Embryonic facial prominence (tissue), 1 donor: ENCODE measurements around the gene NLGN3.
A peak's percentile ranks its signal among the peaks of the same experiment; 100 is the strongest.
"Not testable (repeated sequence)": the region's sequence is repeated elsewhere in the genome, so short reads cannot be mapped to it uniquely, and the experiment has no call there.

Experiments
- DNase-seq: peaks from one replicate; pipeline ENCODE4 v3.0.0-alpha.2; 2016; ENCODE audit errors: extremely low spot score

The NLGN3 gene

GRCh38 chrX:71169586-71169985 lies 24.9 kb downstream of the NLGN3 start:
- DNase-seq: no peak

GRCh38 chrX:71170660-71171059 lies 26.0 kb downstream of the NLGN3 start:
- DNase-seq: no peak

- DNase-seq: no peak
Measured at GRCh38 chrX:71171110-71171801, 26.6 kb downstream of the NLGN3 start.

GRCh38 chrX:71173440-71173839 lies 28.8 kb downstream of the NLGN3 start:
- no peak for DNase-seq

- no peak for DNase-seq
Measured at GRCh38 chrX:71174795-71175194, 30.2 kb downstream of the NLGN3 start.

GRCh38 chrX:71175531-71175930 lies 30.9 kb downstream of the NLGN3 start:
- no peak for DNase-seq

- DNase-seq: no peak
Measured at GRCh38 chrX:71177327-71177726, 32.7 kb downstream of the NLGN3 start.

GRCh38 chrX:71178908-71179307 lies 34.3 kb downstream of the NLGN3 start:
- no peak for DNase-seq

GRCh38 chrX:71180579-71181265 lies 36.1 kb downstream of the NLGN3 start:
- DNase-seq: not testable (repeated sequence)

- no peak for DNase-seq
Measured at GRCh38 chrX:71181558-71181909, 36.9 kb downstream of the NLGN3 start.

- peak; percentile 89 for DNase-seq
Measured at GRCh38 chrX:71181910-71182799, 37.5 kb downstream of the NLGN3 start.

- DNase-seq: no peak
Measured at GRCh38 chrX:71182871-71183270, 38.2 kb downstream of the NLGN3 start.

- DNase-seq: no peak
Measured at GRCh38 chrX:71183341-71183740, 38.7 kb downstream of the NLGN3 start.

- DNase-seq: no peak
Measured at GRCh38 chrX:71184092-71184491, 39.5 kb downstream of the NLGN3 start.

- no peak for DNase-seq
Measured at GRCh38 chrX:71184803-71185495, 40.3 kb downstream of the NLGN3 start.

- DNase-seq: no peak
Measured at GRCh38 chrX:71191248-71191647, 46.6 kb downstream of the NLGN3 start.

- no peak for DNase-seq
Measured at GRCh38 chrX:71195964-71196649, 51.5 kb downstream of the NLGN3 start.

GRCh38 chrX:71198066-71198465 lies 53.4 kb downstream of the NLGN3 start:
- DNase-seq: no peak

GRCh38 chrX:71199252-71200008 lies 54.8 kb downstream of the NLGN3 start:
- DNase-seq: no peak

- DNase-seq: no peak
Measured at GRCh38 chrX:71210816-71211215, 66.2 kb downstream of the NLGN3 start.

GRCh38 chrX:71212536-71212935 lies 67.9 kb downstream of the NLGN3 start:
- no peak for DNase-seq
